ENCODE results near the gene CYP2W1. TPM values are rescaled to one million over a fixed set of nuclear protein-coding genes. Genes with fewer than 3 reads are reported as not detected.

CYP2W1 gene
- total and polyA plus RNA-seq, 11 donors, result not detected

DNA sequence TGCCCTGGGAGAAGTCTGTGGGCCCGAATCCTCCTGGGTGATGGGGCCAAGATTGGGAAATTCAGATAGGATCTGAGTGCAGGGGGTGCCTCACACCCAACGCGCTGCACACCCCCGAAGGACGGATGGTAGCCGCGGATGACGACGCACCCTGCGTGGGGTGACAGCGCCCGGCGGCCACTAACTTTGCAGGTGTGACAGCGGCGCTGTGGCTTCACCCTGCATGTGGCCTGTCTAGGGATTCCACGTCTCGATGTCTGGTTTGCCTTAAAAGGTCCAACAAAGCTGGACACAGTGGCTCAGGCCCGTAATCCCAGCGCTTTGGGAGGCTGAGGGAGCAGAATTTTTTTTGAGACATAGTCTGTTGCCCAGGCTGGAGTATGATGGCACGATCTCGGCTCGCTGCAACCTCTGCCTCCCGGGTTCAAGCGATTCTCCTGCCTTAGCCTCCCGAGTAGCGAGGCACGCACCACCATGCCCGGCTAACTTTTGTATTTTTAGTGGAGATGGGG is 47.1 kb upstream of the CYP2W1 start:
- intact Hi-C loops (cut with DNase I), result no loop called here
- Histone ChIP-seq H3K27ac (no peak overlapping the region), H3K4me1 (peaks cover 0 to 11% (median 0%) of the 10 kb centered on the region in 12 donors), H3K27me3 (no peaks in the 10 kb centered on the region), H3K36me3 (no peaks in the 10 kb centered on the region), H3K4me3 (no peak overlapping the region), H3K9me3 (peaks cover 0 to 7% (median 0%) of the 10 kb centered on the region in 12 donors)
- WGBS, 4 donors, result 90 to 94% (median 92%) methylated on average over 28 of the region's 28 CpGs
- peak in 2 of 5 donors; percentile 7 to 28 for DNase-seq
- TF ChIP-seq, protein P1, sequence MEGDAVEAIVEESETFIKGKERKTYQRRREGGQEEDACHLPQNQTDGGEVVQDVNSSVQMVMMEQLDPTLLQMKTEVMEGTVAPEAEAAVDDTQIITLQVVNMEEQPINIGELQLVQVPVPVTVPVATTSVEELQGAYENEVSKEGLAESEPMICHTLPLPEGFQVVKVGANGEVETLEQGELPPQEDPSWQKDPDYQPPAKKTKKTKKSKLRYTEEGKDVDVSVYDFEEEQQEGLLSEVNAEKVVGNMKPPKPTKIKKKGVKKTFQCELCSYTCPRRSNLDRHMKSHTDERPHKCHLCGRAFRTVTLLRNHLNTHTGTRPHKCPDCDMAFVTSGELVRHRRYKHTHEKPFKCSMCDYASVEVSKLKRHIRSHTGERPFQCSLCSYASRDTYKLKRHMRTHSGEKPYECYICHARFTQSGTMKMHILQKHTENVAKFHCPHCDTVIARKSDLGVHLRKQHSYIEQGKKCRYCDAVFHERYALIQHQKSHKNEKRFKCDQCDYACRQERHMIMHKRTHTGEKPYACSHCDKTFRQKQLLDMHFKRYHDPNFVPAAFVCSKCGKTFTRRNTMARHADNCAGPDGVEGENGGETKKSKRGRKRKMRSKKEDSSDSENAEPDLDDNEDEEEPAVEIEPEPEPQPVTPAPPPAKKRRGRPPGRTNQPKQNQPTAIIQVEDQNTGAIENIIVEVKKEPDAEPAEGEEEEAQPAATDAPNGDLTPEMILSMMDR (IDR thresholded peaks at IDR 0.05), result no peak
- no peak for TF ChIP-seq POLR2A (IDR thresholded peaks at IDR 0.05)
- ATAC-seq, result no peak

DNA sequence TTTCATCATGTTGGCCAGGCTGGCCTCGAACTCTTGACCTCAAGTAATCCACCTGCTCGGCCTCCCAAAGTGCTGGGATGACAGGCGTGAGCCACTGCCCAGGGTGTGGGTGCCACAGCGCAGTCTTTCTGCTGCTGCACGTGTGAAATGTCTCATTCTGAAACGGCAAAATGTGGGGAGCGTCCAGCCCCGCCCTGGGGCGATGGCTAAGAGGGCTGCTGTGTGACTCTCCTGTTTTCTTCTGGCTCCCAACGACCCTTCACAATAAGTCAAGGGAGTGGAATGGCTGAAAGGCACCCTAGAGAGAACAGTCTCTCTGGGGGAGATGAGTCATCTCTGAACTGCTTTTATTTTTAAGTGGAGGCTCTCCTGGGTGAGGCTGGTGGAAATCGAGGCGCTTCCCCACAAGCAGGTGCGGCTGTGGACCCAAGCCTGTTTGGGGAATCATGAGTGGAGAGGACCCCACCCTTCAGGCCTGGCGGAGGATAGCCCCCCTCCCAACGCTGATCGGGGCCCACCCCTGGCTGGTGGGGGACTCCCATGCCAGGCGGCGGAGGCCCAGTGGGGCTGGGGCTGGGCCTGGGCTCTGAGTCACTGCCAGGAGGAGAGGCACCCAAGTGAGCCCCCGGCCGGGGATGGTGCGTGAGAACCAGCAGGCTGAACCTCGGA is 46.5 kb upstream of the CYP2W1 start:
- Histone ChIP-seq H3K27ac (no peak overlapping the region), H3K9me3 (peaks cover 0 to 9% (median 0%) of the 10 kb centered on the region in 12 donors), H3K4me1 (peaks cover 0 to 17% (median 0%) of the 10 kb centered on the region in 12 donors), H3K4me3 (no peak overlapping the region), H3K36me3 (no peaks in the 10 kb centered on the region), H3K27me3 (no peaks in the 10 kb centered on the region)
- ATAC-seq, result no peak
- TF ChIP-seq, protein P1 (IDR thresholded peaks at IDR 0.05), result no peak
- TF ChIP-seq POLR2A (IDR thresholded peaks at IDR 0.05), result no peak
- peak in 3 of 5 donors; percentile 17 to 63 (median 18) for DNase-seq
- 85 to 87% (median 86%) methylated on average over 13 to 22 of the region's 22 CpGs for WGBS, 4 donors
- intact Hi-C loops (cut with DNase I), result no loop called here

DNA sequence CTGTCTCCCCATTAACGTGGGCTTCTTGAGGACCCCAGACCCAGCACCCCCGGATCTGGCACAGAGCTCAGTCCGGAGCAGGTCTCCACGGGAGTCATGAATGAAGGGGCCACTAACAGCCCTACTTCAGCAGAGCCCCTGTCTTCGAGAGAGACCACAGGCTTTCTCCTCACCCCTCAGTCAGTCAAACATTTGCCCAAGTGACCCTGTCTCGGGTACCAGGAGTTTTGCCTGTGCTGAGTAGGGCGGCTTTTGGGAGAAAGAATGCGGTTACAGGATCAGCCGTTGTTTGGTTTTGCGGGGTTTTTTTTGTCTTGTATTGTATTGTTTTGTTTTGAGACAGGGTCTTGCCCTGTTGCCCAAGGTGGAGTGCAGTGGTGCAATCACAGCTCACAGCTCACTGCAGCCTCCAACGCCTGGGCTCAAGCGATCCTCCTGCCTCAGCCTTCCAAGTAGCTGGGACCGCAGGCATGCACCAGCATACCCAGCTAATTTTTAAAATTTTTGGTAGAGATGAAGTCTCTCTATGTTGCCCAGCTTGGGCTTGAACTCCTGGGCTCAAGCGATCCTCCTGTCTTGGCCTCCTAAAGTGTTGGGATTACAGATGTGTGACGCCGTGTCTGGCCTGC is 45.0 kb upstream of the CYP2W1 start:
- ATAC-seq (no peak), DNase-seq (peak in 1 of 5 donors; percentile 2)
- intact Hi-C loops (cut with DNase I), result no loop called here
- no peak overlapping the region for H3K27ac ChIP-seq
- TF ChIP-seq, protein P1 (IDR thresholded peaks at IDR 0.05), result no peak
- no peak for TF ChIP-seq POLR2A (IDR thresholded peaks at IDR 0.05)
- WGBS, 4 donors, result 88 to 94% (median 91%) methylated on average over 16 of the region's 16 CpGs
- H3K27me3 ChIP-seq, result no peaks in the 10 kb centered on the region
- no peaks in the 10 kb centered on the region for H3K36me3 ChIP-seq
- H3K4me1 ChIP-seq, result peaks cover 0 to 14% (median 0%) of the 10 kb centered on the region in 12 donors
- peaks cover 0 to 9% (median 0%) of the 10 kb centered on the region in 12 donors for H3K9me3 ChIP-seq
- no peak overlapping the region for H3K4me3 ChIP-seq

DNA sequence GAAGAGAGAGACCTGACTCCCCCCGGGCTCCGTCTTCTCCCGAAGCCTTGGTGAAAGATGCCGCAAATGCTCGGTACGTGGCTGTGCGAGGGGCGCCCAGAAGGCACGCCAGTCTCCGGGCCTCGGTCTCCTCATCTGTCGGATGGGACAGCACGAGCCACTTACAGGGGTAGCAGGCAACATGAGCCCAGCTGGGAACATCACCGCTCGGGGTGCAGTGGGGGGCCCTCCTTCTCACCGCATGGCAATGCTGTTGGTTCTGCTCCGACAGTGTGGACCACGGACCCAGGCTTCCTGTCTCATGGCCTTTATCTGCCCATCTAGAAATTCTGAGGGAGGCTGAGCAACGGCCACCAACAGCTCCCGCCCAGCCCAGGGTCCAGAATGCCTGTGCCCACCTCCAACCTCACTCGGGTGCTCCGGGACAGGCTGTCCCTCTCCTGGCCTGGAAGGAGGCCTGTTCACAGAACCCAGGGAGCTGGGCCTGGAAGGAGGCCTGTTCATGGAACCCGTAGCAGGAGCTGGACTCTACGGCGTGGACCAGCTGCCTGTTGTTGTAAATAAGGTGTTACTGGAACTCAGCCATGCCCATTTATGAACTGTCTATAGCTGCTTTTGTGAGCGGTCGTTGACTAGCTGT is 44.3 kb upstream of the CYP2W1 start:
- Histone ChIP-seq H3K9me3 (peaks cover 0 to 9% (median 0%) of the 10 kb centered on the region in 12 donors), H3K27ac (no peak overlapping the region), H3K4me1 (peaks cover 0 to 14% (median 0%) of the 10 kb centered on the region in 12 donors), H3K27me3 (no peaks in the 10 kb centered on the region), H3K36me3 (no peaks in the 10 kb centered on the region), H3K4me3 (no peak overlapping the region)
- 93 to 97% (median 95%) methylated on average over 26 to 27 of the region's 27 CpGs for WGBS, 4 donors
- ATAC-seq, result no peak
- TF ChIP-seq, protein P1 (IDR thresholded peaks at IDR 0.05), result no peak
- no peak for TF ChIP-seq POLR2A (IDR thresholded peaks at IDR 0.05)
- peak in 3 of 5 donors; percentile 13 to 42 (median 20) for DNase-seq
- intact Hi-C loops (cut with DNase I), result no loop called here
